ENCODE measurements around the gene MICA. TPM values are rescaled to one million over a fixed set of nuclear protein-coding genes. Genes with fewer than 3 reads are reported as not detected.

MICA gene
- total and polyA plus RNA-seq, 9 of the 15 experiments (the other 6 are each of a cell fraction or from before 2014, with no cell fraction given), result 11.8 to 24.6 (median 16.7) TPM

GRCh38 chr6:31438222-31438621 lies 34.8 kb downstream of the MICA start:
- no peak overlapping the region for H3K4me2 ChIP-seq (ENCODE audit: insufficient read depth, low read length)
- POLR2A ChIA-PET, result no interaction called here
- H3K9ac ChIP-seq (ENCODE audit: insufficient read depth in 1 of 2, low read depth in 2 of 2, low read length in 2 of 2), result no peak overlapping the region
- TF ChIP-seq KLF16 (IDR thresholded peaks at IDR 0.05) (no peak), ZNF707 (CRISPR knock-in tag; conservative IDR thresholded peaks at IDR 0.05) (peak; percentile 96), ZNF75A (CRISPR knock-in tag; IDR thresholded peaks at IDR 0.05) (no peak), CTBP1 (IDR thresholded peaks at IDR 0.05; ENCODE audit: borderline replicate concordance) (no peak), ZBTB34 (CRISPR knock-in tag; IDR thresholded peaks at IDR 0.05) (no peak), PRDM10 (IDR thresholded peaks at IDR 0.05; ENCODE audit: partially characterized antibody) (no peak)
- peaks cover 6 to 16% of the 10 kb centered on the region in 2 experiments for H3K27me3 ChIP-seq (ENCODE audit: control insufficient read depth in 2 of 2, insufficient read depth in 2 of 2, low read length in 2 of 2)
- peaks cover 0 to 6% of the 10 kb centered on the region in 2 experiments; a peak in 2 of 5 replicates for H3K4me1 ChIP-seq (replicated peaks in 1 of 2; ENCODE audit: control insufficient read depth in 2 of 2, insufficient read depth in 2 of 2, low read length in 2 of 2)
- H3K9me3 ChIP-seq (replicated peaks; ENCODE audit: control insufficient read depth, insufficient read depth, low read depth, low read length), result peaks cover 3% of the 10 kb centered on the region; the same call in 1 of the 2 replicates
- H3K79me2 ChIP-seq (ENCODE audit: control insufficient read depth, insufficient read depth, low read length), result no peaks in the 10 kb centered on the region
- no peak for ATAC-seq
- intact Hi-C loops (cut with micrococcal nuclease) (no loop called here), in situ Hi-C loops (cut with MboI) (no loop called here)
- H2AFZ ChIP-seq (ENCODE audit: low read depth, low read length), result no peak overlapping the region
- H3K27ac ChIP-seq (ENCODE audit: extremely low read depth, low read depth, low read length), result no peak overlapping the region
- no TSS peak for BruUV-seq (replicated peaks)
- DNase-seq (ENCODE audit: extremely low read depth in 1 of 4, low spot score in 3 of 4), result no peak
- CTCF ChIA-PET (ENCODE audit: low intra/inter-chr PET ratio), result no interaction called here
- 0% methylated on average over 2 of the region's 2 CpGs for WGBS (ENCODE audit: insufficient coverage, low coverage, missing lambda C conversion rate)
- H3K4me3 ChIP-seq, result no peak overlapping the region
- H3K36me3 ChIP-seq (ENCODE audit: control insufficient read depth, insufficient read depth, low read length), result no peaks in the 10 kb centered on the region
- FAIRE-seq, result no peak
- H3K9me1 ChIP-seq (ENCODE audit: control insufficient read depth, insufficient read depth, low read length), result no peaks in the 10 kb centered on the region
- no peaks in the 10 kb centered on the region for H4K20me1 ChIP-seq (replicated peaks; ENCODE audit: control insufficient read depth, insufficient read depth, low read length)
